DMS 273 (cell line): Measurements from ENCODE around the gene RUNX1.

Source experiments
- DNase-seq: peaks from one replicate; lab custom pipeline; 2025; ENCODE audit not compliant: unreplicated experiment; lab: John Stamatoyannopoulos, UW

RUNX1 gene

GRCh38 chr21:34836103-34836932, 212.8 kb downstream of the RUNX1 start:
- no peak for DNase-seq

- DNase-seq = no peak
These were observed 213.6 kb downstream of the RUNX1 start for GRCh38 chr21:34835526-34835925.

GRCh38 chr21:34834852-34835501, 214.1 kb downstream of the RUNX1 start:
- no peak for DNase-seq

GRCh38 chr21:34834290-34834689, 214.8 kb downstream of the RUNX1 start:
- no peak for DNase-seq

- no peak for DNase-seq
These were observed 215.6 kb downstream of the RUNX1 start for GRCh38 chr21:34833465-34833864.

- no peak for DNase-seq
These were observed 218.5 kb downstream of the RUNX1 start for GRCh38 chr21:34830386-34831170.

GRCh38 chr21:34827445-34828235, 221.5 kb downstream of the RUNX1 start:
- no peak for DNase-seq

GRCh38 chr21:34826836-34827235, 222.3 kb downstream of the RUNX1 start:
- no peak for DNase-seq

- DNase-seq = no peak
These were observed 223.1 kb downstream of the RUNX1 start for GRCh38 chr21:34825948-34826548.

GRCh38 chr21:34825101-34825500, 224.0 kb downstream of the RUNX1 start:
- DNase-seq = no peak

- DNase-seq = no peak
These were observed 224.8 kb downstream of the RUNX1 start for GRCh38 chr21:34824314-34824713.

GRCh38 chr21:34822942-34823341, 226.2 kb downstream of the RUNX1 start:
- no peak for DNase-seq

- DNase-seq = no peak
These were observed 226.9 kb downstream of the RUNX1 start for GRCh38 chr21:34822168-34822567.

- no peak for DNase-seq
These were observed 227.4 kb downstream of the RUNX1 start for GRCh38 chr21:34821717-34822116.

GRCh38 chr21:34820051-34820450, 229.1 kb downstream of the RUNX1 start:
- DNase-seq = no peak

- no peak for DNase-seq
These were observed 229.6 kb downstream of the RUNX1 start for GRCh38 chr21:34819357-34819999.

GRCh38 chr21:34818662-34819158, 230.4 kb downstream of the RUNX1 start:
- no peak for DNase-seq

GRCh38 chr21:34817821-34818661, 231.1 kb downstream of the RUNX1 start:
- DNase-seq = no peak
